ENCODE data around the gene TRAF3IP3. TPM values are rescaled to one million over a fixed set of nuclear protein-coding genes. Genes with fewer than 3 reads are reported as not detected.

Gene TRAF3IP3
- total and polyA plus RNA-seq, 2 experiments from 2014 or later: 0.99 to 1.3 TPM

GRCh38 chr1:209721323-209721722 is 34.5 kb upstream of the TRAF3IP3 start:
- Histone ChIP-seq H3K27ac (no peak overlapping the region), H3K9me3 (ENCODE audit: low read depth) (no peaks in the 10 kb centered on the region), H3K4me3 (no peak overlapping the region), H3K4me1 (ENCODE audit: low read depth) (no peaks in the 10 kb centered on the region), H3K36me3 (no peaks in the 10 kb centered on the region), H3K27me3 (peaks cover 3% of the 10 kb centered on the region)
- no peak for DNase-seq (ENCODE audit: low read depth in 1 of 2, low spot score in 1 of 2)
- no peak for TF ChIP-seq CTCF (IDR thresholded peaks at IDR 0.05; ENCODE audit: low read depth, low read length)

DNA sequence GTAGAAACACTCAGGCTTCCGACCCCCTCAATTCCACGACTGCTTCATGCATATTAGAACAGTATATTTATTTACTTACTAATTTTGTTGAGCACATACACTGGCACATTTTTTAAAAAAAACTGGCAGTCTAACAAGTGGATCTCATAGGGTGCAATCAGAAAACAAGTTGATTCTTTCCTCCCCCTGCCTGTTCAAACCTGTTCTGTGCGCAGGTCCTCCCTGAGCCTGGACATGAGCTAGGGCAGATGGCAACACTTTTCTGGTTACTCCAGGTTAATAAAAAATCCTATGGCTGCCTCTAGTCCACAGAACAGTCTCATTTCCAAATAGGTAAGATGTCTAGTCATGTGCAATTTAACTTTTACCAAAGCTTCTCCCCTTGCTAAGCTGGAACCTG is 32.6 kb upstream of the TRAF3IP3 start:
- no peak for TF ChIP-seq CTCF (IDR thresholded peaks at IDR 0.05; ENCODE audit: low read depth, low read length)

GRCh38 chr1:209723756-209724693 is 31.8 kb upstream of the TRAF3IP3 start:
- no peak for TF ChIP-seq CTCF (IDR thresholded peaks at IDR 0.05; ENCODE audit: low read depth, low read length)
- Histone ChIP-seq H3K27ac (no peak overlapping the region), H3K36me3 (no peaks in the 10 kb centered on the region), H3K27me3 (no peaks in the 10 kb centered on the region), H3K4me3 (no peak overlapping the region), H3K9me3 (ENCODE audit: low read depth) (no peaks in the 10 kb centered on the region), H3K4me1 (ENCODE audit: low read depth) (no peaks in the 10 kb centered on the region)
- DNase-seq (ENCODE audit: low read depth in 1 of 2, low spot score in 1 of 2): no peak

More for the DNA sequence above, 32.6 kb upstream of the TRAF3IP3 start:
- Histone ChIP-seq H3K27me3 (no peaks in the 10 kb centered on the region), H3K4me1 (ENCODE audit: low read depth) (no peaks in the 10 kb centered on the region), H3K9me3 (ENCODE audit: low read depth) (no peaks in the 10 kb centered on the region), H3K36me3 (no peaks in the 10 kb centered on the region), H3K27ac (no peak overlapping the region), H3K4me3 (no peak overlapping the region)
- DNase-seq (ENCODE audit: low read depth in 1 of 2, low spot score in 1 of 2): no peak

GRCh38 chr1:209727286-209727685 is 28.6 kb upstream of the TRAF3IP3 start:
- no peaks in the 10 kb centered on the region for H3K4me1 ChIP-seq (ENCODE audit: low read depth)
- no peaks in the 10 kb centered on the region for H3K36me3 ChIP-seq
- H3K4me3 ChIP-seq: no peak overlapping the region
- no peak for DNase-seq (ENCODE audit: low read depth in 1 of 2, low spot score in 1 of 2)
- H3K9me3 ChIP-seq (ENCODE audit: low read depth): no peaks in the 10 kb centered on the region
- TF ChIP-seq CTCF (IDR thresholded peaks at IDR 0.05; ENCODE audit: low read depth, low read length): no peak
- H3K27me3 ChIP-seq: no peaks in the 10 kb centered on the region
- no peak overlapping the region for H3K27ac ChIP-seq

- H3K36me3 ChIP-seq: no peaks in the 10 kb centered on the region
- no peaks in the 10 kb centered on the region for H3K4me1 ChIP-seq (ENCODE audit: low read depth)
- H3K27ac ChIP-seq: no peak overlapping the region
- no peak overlapping the region for H3K4me3 ChIP-seq
- no peak for DNase-seq (ENCODE audit: low read depth in 1 of 2, low spot score in 1 of 2)
- H3K27me3 ChIP-seq: no peaks in the 10 kb centered on the region
- no peaks in the 10 kb centered on the region for H3K9me3 ChIP-seq (ENCODE audit: low read depth)
- no peak for TF ChIP-seq CTCF (IDR thresholded peaks at IDR 0.05; ENCODE audit: low read depth, low read length)
Measured at GRCh38 chr1:209727785-209728184, 28.1 kb upstream of the TRAF3IP3 start.
